ENCODE measurements around the gene LTA. TPM values are rescaled to one million over a fixed set of nuclear protein-coding genes. Genes with fewer than 3 reads are reported as not detected.

The LTA gene
- total RNA-seq, 2 experiments from 2014 or later: 0.98 to 4.1 TPM

GRCh38 chr6:31574106-31575061, 2.3 kb downstream of the LTA start:
- H2AFZ ChIP-seq (ENCODE audit: low read length): peak overlapping the region; percentile 57; the same call in 1 of the 2 replicates
- ChIA-PET POLR2A (interaction anchor here (0.6 to 2.1 kb wide), 12 partner anchors 9 to 458 kb away, joined by 3 to 10 read pairs (median 5); partner anchors contain the start of genes DDX39B and LST1), CTCF (ENCODE audit: unreplicated experiment) (interaction anchor here (0.6 to 1.3 kb wide), 6 partner anchors 8 to 23 kb away, joined by 3 to 5 read pairs (median 4); partner anchors contain the start of gene NCR3)
- peaks cover 14% of the 10 kb centered on the region; the same call in 1 of the 2 replicates for H3K79me2 ChIP-seq (ENCODE audit: insufficient read depth, low read depth, low read length)
- peaks cover 11% of the 10 kb centered on the region; the same call in 1 of the 2 replicates for H3K36me3 ChIP-seq (ENCODE audit: insufficient read depth, low read length)
- peak overlapping the region; percentile 69 for H3K4me3 ChIP-seq (ENCODE audit: low read depth, low read length, poor library complexity, severe bottlenecking)
- peak overlapping the region; percentile 86 for H3K4me2 ChIP-seq (ENCODE audit: low read length)
- intact Hi-C loops (cut with micrococcal nuclease; ENCODE audit: unreplicated experiment): no loop called here
- TF ChIP-seq EZH2phosphoT487 (IDR thresholded peaks at IDR 0.05; ENCODE audit: borderline replicate concordance, low read depth, low read length) (no peak), CTCF (conservative IDR thresholded peaks at IDR 0.05; ENCODE audit: low read length) (peak; percentile 64)
- no peaks in the 10 kb centered on the region for H3K9me3 ChIP-seq (ENCODE audit: low read length)
- no peaks in the 10 kb centered on the region for H3K9me2 ChIP-seq (ENCODE audit: insufficient read depth, low read length)
- H4K20me1 ChIP-seq (ENCODE audit: insufficient read depth, low read length): no peaks in the 10 kb centered on the region
- DNase-seq (ENCODE audit: low spot score): no peak
- peak overlapping the region; percentile 1 for H3K27ac ChIP-seq (ENCODE audit: low read depth, low read length, poor library complexity, severe bottlenecking)
- H3K4me1 ChIP-seq (ENCODE audit: insufficient read depth, low read length, poor library complexity, severe bottlenecking): peaks cover 88% of the 10 kb centered on the region
- no TSS peak for BruUV-seq (replicated peaks)

GRCh38 chr6:31575335-31575901, 3.3 kb downstream of the LTA start, which contains the start of gene TNF:
Gene TNF, plus strand, starts transcription at chr6:31575565. Its CDS starts 177 bp downstream, at chr6:31575742.
- Histone ChIP-seq H3K36me3 (ENCODE audit: insufficient read depth, low read length) (peaks cover 12% of the 10 kb centered on the region; the same call in 1 of the 2 replicates), H3K27ac (ENCODE audit: low read depth, low read length, poor library complexity, severe bottlenecking) (peak within 1 kb of the TSS; percentile 42), H3K9me3 (ENCODE audit: low read length) (no peaks in the 10 kb centered on the region), H3K4me1 (ENCODE audit: insufficient read depth, low read length, poor library complexity, severe bottlenecking) (peaks cover 88% of the 10 kb centered on the region), H3K9me2 (ENCODE audit: insufficient read depth, low read length) (no peaks in the 10 kb centered on the region), H3K4me2 (ENCODE audit: low read length) (peak within 1 kb of the TSS; percentile 86), H3K79me2 (ENCODE audit: insufficient read depth, low read depth, low read length) (peaks cover 14% of the 10 kb centered on the region; the same call in 1 of the 2 replicates), H2AFZ (ENCODE audit: low read length) (peak within 1 kb of the TSS; percentile 57), H3K4me3 (ENCODE audit: low read depth, low read length, poor library complexity, severe bottlenecking) (peak within 1 kb of the TSS; percentile 69), H4K20me1 (ENCODE audit: insufficient read depth, low read length) (no peaks in the 10 kb centered on the region)
- ChIA-PET POLR2A (interaction anchor here (0.9 to 2.1 kb wide), 13 partner anchors 8 to 460 kb away, joined by 3 to 10 read pairs (median 5); partner anchors contain the start of genes DDX39B and NFKBIL1), CTCF (ENCODE audit: unreplicated experiment) (interaction anchor here (1.3 to 1.8 kb wide), 3 partner anchors 7 to 22 kb away, joined by 3 to 5 read pairs (median 3); partner anchors contain the start of gene LST1)
- intact Hi-C loops (cut with micrococcal nuclease; ENCODE audit: unreplicated experiment): no loop called here
- no TSS peak for BruUV-seq (replicated peaks)
- no peak for TF ChIP-seq CTCF (conservative IDR thresholded peaks at IDR 0.05; ENCODE audit: low read length)
- TF ChIP-seq EZH2phosphoT487 (IDR thresholded peaks at IDR 0.05; ENCODE audit: borderline replicate concordance, low read depth, low read length): no peak
- DNase-seq (ENCODE audit: low spot score): peak; percentile 61
